GM18507 (cell line): ENCODE results near the gene COLGALT1.
"Not testable (repeated sequence)": the region's sequence is repeated elsewhere in the genome, so short reads cannot be mapped to it uniquely, and the experiment has no call there.

Experiments
- DNase-seq: peaks from one replicate; pipeline ENCODE4 v3.0.0; 2011; ENCODE audit warnings: low read depth; ENCODE audit not compliant: insufficient read length; ENCODE audit errors: extremely low spot score
- FAIRE-seq: peaks from 2 replicates; lab custom pipeline; 2011; peaks lifted over from hg19 to GRCh38; lab: Jason Lieb, UNC

Gene COLGALT1

DNA sequence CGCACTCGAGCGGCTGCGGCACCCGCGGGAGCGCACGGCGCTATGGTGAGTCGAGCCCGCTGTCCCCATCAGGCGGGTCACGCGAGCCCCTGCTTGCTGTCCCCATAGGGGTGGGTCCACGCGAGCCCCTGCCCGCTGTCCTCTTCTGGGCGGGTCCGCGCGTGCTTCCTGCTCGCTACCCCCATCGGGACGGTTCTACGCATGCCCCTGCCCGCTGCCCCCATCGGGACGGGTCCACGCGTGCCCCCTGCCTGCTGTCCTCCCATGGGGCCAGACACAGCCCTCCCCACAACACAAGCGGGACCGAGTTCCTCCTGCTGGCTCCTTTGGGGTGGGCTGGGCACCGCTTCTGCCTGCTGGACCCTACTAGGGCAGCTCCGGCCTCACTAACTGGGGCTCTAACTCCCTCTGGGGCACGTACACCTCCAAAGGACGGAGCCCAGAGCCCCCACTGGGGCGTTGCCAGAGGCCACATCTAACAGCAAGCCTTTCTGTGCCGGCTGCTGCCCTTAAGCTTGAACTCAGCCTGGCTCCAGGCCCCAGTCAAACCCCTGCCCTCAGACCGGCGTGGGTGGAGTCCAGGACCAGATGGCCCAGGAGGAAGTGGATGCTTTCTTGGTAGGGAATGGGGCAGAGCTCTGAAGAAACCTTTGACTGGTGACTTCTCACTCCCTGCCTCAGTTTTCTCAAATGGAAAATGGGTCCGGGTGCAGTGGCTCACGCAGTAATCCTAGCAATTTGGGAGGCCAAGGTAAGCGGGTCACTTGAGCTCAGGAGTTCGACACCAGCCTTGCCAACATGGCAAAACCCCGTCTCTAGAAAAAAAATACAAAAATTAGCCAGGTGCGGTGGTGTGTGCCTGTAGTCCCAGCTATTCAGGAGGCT lies 722 bp downstream of the COLGALT1 start:
- no peak for DNase-seq
- no peak for FAIRE-seq

DNA sequence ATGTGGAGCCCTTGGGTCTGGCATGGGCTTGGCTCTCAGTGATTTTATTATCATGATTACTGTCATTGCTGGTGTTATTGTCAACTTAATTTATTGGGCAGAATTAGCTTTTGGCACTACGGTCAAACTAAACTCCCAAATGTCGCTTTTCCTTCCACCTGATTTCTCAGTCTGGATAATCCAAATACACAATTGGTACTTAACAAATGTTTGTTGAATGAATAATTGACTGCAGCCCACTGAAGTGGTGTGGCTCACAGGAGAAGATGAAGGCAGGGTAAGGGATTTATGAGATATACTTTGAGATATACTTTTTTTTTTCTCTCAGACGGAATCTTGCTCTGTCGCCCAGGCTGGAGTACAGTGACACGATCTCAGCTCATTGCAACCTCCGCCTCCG lies 1.5 kb downstream of the COLGALT1 start:
- no peak for DNase-seq
- FAIRE-seq, result no peak

DNA sequence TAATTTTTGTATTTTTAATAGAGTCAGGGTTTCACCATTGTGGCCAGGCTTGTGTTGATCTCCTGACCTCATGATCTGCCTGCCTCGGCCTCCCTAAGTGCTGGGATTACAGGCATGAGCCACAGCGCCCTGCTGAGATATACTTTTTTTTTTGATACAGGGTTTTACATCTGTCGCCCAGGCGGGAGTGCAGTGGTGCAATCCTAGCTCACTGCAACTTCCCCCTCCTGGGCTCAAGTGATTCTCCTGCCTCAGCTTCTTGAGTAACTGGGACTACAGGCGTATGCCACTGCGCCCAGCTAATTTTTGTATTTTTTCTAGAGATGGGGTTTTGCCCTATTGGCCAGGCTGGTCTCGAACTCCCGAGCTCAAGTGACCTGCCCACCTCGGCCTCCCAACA lies 2.0 kb downstream of the COLGALT1 start:
- DNase-seq (no peak), FAIRE-seq (no peak)

DNA sequence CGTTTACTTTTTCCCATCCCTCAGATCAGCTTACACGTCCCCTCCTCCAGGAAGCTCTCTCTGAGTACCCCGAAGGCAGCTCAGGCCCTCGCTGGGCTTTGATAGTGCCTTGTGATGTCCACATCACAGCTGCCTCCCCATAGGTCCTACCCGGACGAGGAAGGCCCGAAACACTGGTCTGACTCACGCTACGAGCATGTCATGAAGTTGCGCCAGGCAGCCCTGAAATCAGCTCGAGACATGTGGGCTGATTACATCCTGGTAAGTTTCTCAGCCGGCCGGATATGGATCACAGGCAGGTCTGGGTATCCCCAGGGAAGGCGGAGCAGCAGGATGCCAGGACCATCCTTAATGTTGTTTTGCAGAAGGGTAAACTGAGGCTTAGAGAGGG lies 4.8 kb downstream of the COLGALT1 start:
- no peak for DNase-seq
- no peak for FAIRE-seq

DNA sequence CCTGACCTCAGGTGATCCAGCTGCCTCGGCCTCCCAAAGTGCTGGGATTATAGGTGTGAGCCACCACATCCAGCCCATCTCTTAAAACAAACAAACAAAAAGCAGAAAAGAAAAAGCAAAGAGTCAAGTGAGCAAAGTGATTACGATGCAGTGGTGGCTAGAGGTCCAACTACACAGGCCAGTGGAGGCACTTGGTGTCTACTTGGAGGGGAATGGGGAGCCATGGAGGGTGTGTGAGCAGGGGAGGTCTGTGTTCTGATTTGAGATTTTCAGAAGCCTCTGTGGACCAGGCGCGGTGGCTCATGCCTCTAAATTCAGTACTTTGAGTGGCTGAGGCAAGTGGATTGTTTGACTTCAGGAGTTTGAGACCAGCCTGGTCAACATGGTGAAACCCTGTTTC lies 6.6 kb downstream of the COLGALT1 start:
- FAIRE-seq (no peak), DNase-seq (no peak)

DNA sequence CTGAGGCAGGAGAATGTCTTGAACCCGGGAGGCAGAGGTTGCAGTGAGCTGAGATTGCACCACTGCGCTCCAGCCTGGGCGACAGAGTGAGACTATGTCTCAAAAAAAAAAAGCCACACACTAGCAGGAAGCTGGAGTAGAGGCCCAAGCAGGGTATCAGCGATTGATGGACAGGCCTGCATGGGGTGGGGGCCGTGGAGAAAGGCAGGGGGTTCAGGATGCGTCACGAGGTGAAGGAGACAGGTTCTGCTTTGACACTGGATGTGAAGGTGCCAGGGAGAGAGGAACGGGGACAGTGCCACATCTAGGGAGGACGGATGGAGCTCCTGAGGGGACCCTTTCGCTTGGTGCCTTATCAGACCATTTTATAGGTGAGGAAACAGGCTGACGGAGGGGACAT lies 7.1 kb downstream of the COLGALT1 start:
- FAIRE-seq (no peak), DNase-seq (no peak)

DNA sequence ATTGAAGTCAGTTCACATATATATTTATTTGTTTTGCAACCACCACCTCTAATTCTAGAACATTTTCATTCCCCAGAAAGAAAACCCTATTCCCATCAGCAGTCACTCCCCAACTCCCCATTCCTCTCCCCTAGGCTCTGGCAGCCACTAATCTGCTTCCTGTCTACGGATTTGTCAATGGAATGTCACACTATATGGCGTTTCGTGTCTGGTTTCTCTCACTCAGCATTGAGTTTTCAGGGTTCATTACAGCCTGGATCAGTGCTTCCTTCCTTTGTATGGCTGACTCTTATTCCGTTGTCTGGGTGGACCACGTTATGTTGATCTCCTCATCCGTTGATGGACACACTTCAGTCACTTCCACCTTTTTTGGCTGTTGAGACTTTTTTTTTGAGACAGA lies 9.3 kb downstream of the COLGALT1 start:
- FAIRE-seq (no peak), DNase-seq (no peak)

DNA sequence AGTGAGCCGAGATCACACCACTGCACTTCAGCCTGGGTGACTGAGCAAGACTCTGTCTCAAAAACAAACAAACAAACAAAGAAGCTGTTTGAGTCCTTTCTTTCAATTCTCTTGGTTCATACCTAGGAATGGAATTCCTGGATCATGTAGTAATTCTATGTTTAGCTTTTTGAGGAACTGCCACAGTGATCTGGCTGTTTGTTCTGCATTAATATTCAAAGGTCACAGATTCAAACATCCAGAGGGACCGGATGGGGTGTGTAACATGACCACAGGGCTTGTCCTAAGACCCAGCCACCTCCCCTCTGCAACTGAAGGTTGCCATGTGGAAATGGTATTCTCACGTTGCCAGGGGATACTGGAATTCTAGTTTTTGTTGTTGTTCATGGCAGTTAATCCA lies 10.2 kb downstream of the COLGALT1 start:
- no peak for FAIRE-seq
- DNase-seq, result no peak

DNA sequence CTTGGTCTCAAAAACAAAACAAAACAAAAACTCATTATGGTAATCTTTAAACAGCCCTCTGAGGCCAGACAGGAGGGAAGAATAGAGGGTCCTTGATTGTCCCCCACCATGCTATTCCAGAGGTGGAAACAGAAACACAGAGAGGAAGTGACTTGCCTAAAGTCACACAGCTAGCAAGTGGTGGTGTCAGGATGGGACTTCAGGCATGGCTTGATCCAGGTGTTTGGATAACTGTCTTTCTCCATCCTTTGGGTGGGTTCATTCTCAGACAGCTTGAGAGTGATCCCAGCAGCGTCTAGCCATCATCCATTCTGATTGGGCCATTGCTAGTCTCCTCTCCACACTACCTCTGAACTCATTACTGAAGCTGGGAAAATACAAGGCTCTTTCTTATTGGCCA lies 12.5 kb downstream of the COLGALT1 start:
- DNase-seq (no peak), FAIRE-seq (no peak)

DNA sequence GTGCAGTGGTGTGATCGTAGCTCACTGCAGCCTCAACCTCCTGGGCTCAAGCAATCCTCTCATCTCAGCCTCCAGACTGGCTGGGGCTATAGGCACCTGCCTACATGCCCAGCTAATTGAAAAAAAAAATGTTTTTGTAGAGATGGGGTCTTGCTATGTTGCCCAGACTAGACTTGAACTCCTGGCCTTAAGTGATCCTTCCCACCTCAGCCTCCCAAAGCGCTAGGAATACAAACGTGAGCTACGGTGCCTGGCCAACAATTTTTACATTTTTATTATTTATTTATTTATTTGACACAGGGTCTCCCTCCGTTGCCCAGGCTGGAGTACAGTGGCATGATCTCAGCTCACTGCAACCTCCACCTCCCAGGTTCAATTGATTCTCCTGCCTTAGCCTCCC lies 14.8 kb downstream of the COLGALT1 start:
- FAIRE-seq, DNase-seq: not testable (repeated sequence)

DNA sequence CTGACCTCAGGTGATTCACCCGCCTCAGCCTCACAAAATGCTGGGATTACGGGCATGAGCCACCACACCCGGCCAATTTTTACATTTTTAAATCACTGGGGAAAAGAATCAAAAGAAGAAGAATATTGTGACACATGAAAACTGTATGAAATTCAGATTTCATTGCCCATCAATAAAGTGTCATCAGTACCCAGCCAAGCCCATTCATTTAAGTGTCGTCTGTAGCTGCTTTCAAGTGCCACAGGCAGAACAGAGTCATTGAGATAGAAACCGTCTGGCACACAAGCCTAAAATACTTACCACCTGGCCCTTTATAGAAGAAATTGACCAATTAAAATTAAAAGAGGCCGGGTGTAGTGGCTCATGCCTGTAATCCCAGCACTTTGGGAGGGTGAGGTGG lies 15.3 kb downstream of the COLGALT1 start:
- FAIRE-seq, result no peak
- no peak for DNase-seq

DNA sequence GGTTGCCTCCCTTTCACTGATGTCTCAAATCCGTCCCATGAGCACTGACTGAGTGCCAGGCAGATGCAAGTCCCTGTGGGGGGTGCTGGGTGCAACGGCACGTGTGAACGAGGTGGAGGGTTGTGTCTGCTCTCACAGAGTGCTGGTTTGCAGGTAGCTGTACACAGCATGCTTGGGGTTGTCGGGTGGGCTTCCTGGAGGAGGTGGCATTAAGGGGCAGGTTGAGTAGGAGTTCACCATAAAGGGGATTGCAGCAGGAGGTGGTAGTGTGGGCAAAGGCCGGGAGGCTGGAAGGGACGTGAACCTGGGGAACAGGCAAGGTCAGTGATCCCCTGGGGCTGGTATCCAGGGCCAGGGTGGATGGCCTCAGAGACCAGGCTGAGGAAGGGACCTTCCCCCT lies 17.2 kb downstream of the COLGALT1 start:
- DNase-seq, result no peak
- no peak for FAIRE-seq

DNA sequence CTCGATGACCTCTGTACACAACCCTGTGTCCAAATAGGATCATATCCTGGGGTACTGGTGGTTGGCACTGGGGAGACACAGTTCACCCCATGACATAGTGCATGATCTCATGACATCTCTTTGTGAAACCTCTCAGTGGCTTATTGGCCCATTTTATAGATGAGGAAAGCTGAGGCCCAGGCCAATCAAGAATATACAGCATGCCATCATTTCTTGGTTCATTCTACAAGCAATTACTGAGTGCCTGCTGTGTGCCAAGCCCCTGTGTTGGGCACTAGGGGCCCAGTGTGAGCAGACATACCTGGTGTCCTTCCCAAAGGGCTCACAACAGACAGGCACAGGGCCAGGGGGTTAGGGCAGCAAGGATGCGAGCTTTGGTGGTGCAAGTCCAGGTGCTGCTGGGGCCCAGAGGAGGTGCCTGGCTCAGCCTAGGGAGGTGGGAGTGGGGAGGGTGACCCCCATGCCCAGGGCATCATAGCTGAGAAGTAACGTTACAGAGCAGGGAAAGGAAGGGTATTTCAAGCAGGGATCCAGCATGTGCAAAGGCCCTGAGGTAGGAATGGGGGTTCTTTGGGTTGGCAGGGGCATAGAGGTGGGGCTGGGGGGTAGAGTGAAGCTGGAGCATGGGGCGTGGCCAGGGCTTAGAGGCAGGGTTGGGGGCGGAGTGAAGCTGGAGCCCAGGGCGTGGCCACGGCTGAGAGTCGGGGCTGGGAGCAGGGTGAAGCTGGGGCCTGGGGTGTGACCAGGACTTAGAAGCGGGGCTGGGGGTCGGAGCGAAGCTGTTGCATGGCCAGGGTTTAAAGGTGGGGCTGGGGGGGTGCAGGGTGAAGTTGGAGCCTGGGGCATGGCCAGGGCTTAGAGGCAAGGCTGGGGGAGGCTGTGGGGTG lies 20.7 kb downstream of the COLGALT1 start:
- DNase-seq, result no peak
- FAIRE-seq, result no peak

DNA sequence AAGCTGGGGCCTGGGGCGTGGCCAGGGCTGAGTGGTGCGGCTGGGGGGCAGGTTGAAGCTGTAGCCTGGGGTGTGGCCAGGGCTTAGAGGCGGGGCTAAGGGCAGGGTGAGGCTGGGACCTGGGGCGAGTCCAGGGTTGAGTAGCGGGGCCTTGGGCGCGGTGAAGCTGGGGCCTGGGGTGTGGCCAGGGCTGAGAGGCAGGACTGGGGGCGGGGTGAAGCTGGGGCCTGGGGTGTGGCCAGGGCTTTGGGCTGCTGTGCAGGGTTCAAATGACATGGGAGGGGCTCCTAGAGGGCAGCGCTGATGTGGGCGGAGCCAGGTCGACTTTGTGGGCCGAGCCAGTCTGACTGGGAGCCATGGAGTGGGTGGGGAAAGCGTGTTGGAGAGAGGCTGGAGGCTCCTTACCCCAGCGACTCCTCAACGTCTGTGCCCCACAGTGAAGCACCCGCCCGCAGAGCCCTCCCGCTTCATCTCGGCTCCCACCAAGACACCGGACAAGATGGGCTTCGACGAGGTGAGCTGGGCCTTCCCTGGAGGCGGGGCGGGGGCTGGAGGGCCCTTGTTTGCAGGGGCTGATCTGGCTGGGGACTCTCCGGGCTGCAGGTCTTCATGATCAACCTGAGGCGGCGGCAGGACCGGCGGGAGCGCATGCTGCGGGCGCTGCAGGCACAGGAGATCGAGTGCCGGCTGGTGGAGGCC lies 21.5 kb downstream of the COLGALT1 start:
- no peak for DNase-seq
- FAIRE-seq, result no peak

DNA sequence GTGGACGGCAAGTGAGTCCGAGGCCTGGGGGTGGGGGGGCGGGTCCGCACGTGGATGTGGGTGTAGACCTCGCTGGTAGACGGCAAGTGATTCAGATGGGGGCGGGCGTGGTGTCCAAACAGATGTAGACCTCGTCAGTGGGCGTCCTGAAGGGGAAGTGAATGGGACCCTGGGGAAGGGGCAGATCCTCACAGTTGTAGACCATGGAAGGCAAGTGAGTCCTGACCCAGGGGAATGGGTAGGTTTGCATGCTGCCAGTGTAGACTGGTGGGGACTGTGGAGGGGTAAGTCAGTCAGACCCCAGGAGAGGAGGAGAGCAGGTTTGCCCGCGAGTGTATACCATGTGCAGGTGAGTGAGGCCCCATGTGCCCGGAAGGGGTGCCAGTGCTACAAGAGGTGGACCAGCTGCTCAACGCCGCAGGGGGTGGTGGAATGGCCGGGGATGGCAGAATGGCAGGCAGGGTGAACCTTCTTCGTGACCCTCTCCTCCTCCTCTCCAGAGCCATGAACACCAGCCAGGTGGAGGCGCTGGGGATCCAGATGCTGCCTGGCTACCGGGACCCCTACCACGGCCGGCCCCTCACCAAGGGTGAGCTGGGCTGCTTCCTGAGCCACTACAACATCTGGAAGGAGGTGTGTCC lies 22.1 kb downstream of the COLGALT1 start:
- no peak for FAIRE-seq
- no peak for DNase-seq

DNA sequence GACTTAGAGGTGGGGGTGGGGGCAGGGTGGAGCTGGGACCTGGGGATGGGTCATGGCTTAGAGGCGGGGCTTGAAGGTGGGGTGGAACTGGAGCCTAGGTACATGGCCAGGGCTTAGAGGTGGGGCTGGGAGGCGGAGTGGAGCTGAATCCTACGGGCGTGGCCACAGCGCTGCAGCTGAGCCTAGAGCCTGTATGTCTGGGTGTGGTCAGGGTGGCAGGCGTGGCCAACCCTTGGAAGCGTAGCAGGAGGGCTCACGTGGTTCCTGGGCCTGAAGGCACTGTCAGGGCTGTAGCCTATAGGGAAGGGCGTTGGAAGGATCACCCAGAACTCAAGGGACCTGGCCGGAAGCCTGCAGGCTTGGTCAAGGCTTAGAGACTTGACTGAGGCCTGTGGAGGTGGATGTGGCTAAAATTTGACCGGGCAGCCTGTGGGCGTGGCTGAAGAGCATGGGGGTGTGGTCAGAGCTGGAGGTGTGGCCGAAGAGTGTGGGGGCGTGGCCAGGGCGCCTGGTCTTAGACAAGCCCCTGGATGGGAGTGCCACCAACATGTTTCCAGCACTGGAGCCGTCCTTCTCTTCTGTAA lies 24.3 kb downstream of the COLGALT1 start:
- DNase-seq (peak; percentile 69), FAIRE-seq (peak; percentile 81)

DNA sequence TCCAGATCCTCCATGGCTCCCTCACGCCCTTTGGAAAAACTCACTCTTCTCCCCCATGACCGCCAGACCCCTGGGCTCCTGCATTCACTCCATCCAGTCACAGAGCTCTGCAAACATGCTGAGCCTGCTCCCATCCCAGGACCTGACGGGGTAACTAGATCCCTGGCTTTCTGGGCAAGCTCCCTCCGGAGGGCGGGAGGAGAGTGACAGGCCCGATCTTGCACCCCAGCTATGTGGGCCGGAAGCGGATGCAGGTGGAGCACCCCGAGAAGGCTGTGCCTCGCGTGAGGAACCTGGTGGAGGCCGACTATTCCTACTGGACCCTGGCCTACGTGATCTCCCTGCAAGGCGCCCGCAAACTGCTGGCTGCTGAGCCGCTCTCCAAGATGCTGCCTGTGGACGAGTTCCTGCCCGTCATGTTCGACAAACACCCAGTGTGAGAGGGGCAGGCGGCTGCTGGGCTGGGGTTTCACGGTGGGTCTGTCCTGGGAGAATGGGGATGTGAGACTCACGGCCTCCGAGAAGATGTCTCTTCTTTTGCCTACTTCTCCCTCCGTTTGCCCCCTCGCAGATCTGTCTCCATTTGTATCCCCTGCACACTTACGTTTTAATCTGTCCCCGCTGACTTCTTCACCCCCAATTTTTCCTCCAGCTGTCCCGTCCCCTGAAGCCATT lies 25.2 kb downstream of the COLGALT1 start:
- DNase-seq, result no peak
- no peak for FAIRE-seq

DNA sequence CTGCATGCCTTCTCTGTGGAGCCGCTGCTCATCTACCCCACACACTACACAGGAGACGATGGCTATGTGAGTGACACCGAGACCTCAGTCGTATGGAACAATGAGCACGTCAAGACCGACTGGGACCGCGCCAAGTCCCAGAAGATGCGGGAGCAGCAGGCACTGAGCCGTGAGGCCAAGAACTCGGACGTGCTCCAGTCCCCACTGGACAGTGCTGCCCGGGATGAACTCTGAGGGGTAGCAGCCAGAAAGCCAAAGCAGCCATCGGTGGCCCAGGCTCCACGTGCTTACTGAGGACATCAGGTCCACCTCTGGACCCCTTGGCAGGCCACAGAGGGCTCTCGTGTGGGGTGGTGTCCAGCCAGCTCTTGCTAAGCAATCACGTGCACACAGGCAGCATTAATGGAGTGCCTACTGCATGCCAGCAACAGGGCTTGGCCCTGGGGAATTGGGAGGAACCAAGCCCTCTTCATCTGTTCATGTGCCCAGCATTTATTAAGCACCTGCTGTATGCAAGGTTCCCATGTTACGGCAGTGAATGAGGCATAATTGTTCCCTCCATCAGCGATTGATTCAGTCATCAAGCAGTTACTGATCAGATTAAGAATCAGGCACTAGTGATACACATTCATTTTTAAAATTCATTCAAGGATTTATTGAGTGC lies 25.9 kb downstream of the COLGALT1 start:
- DNase-seq, result no peak
- FAIRE-seq, result no peak
